Jurkat, Clone E6-1 (cell line): ENCODE results near the gene CDH23.
"Not testable (repeated sequence)": the region's sequence is repeated elsewhere in the genome, so short reads cannot be mapped to it uniquely, and the experiment has no call there.

Source experiments
- DNase-seq: peaks from one replicate; pipeline ENCODE4 v3.0.0-alpha.2; 2011; ENCODE audit warnings: low read depth, low spot score
- H3K4me3 ChIP-seq: 2 replicates; pipeline ENCODE4 v1.5.1; 2011; ENCODE audit warnings: mild to moderate bottlenecking, low read length, control low read depth, moderate library complexity

The CDH23 gene

GRCh38 chr10:71600242-71600641 is 203.5 kb downstream of the CDH23 start:
- H3K4me3 ChIP-seq, DNase-seq: not testable (repeated sequence)

- no peak for DNase-seq
Observed at GRCh38 chr10:71600849-71601248, 204.1 kb downstream of the CDH23 start.

GRCh38 chr10:71601273-71601672 is 204.6 kb downstream of the CDH23 start:
- H3K4me3 ChIP-seq, result no peak overlapping the region
- DNase-seq, result no peak

More at GRCh38 chr10:71600849-71601248, 204.1 kb downstream of the CDH23 start:
- H3K4me3 ChIP-seq, result no peak overlapping the region

- no peak overlapping the region for H3K4me3 ChIP-seq
- DNase-seq, result no peak
Observed at GRCh38 chr10:71603150-71603549, 206.4 kb downstream of the CDH23 start.

- no peak overlapping the region for H3K4me3 ChIP-seq
- DNase-seq, result no peak
Observed at GRCh38 chr10:71603754-71604153, 207.0 kb downstream of the CDH23 start.

- no peak for DNase-seq
- H3K4me3 ChIP-seq, result no peak overlapping the region
Observed at GRCh38 chr10:71604324-71605018, 207.8 kb downstream of the CDH23 start.

- no peak overlapping the region for H3K4me3 ChIP-seq
- peak; percentile 14 for DNase-seq
Observed at GRCh38 chr10:71605263-71605962, 208.7 kb downstream of the CDH23 start.

- no peak for DNase-seq
Observed at GRCh38 chr10:71606257-71607081, 209.7 kb downstream of the CDH23 start.

GRCh38 chr10:71607082-71607443 is 210.3 kb downstream of the CDH23 start:
- DNase-seq, result no peak
- no peak overlapping the region for H3K4me3 ChIP-seq

More at GRCh38 chr10:71606257-71607081, 209.7 kb downstream of the CDH23 start:
- H3K4me3 ChIP-seq, result no peak overlapping the region

- H3K4me3 ChIP-seq, result no peak overlapping the region
- DNase-seq, result peak; percentile 48
Observed at GRCh38 chr10:71608819-71609768, 212.4 kb downstream of the CDH23 start.

- H3K4me3 ChIP-seq, result no peak overlapping the region
- no peak for DNase-seq
Observed at GRCh38 chr10:71610651-71611050, 213.9 kb downstream of the CDH23 start.

GRCh38 chr10:71611131-71611530 is 214.4 kb downstream of the CDH23 start:
- no peak for DNase-seq
- H3K4me3 ChIP-seq, result no peak overlapping the region

- DNase-seq, result no peak
- no peak overlapping the region for H3K4me3 ChIP-seq
Observed at GRCh38 chr10:71611709-71612422, 215.1 kb downstream of the CDH23 start.

- H3K4me3 ChIP-seq, result no peak overlapping the region
- DNase-seq, result no peak
Observed at GRCh38 chr10:71613261-71613777, 216.6 kb downstream of the CDH23 start.

GRCh38 chr10:71613877-71614276 is 217.2 kb downstream of the CDH23 start:
- no peak overlapping the region for H3K4me3 ChIP-seq
- no peak for DNase-seq

- no peak overlapping the region for H3K4me3 ChIP-seq
- DNase-seq, result no peak
Observed at GRCh38 chr10:71614946-71615345, 218.2 kb downstream of the CDH23 start.

GRCh38 chr10:71615538-71616329 is 219.0 kb downstream of the CDH23 start:
- no peak for DNase-seq
- no peak overlapping the region for H3K4me3 ChIP-seq
